OCI-LY3 (cell line): ENCODE measurements around the gene STIM2.

Experiments used
- CTCF ChIP-seq: fragments of 200-600, 300-600 bp; sonication (generic); IDR thresholded peaks from 2 replicates; pipeline ENCODE4 v1.5.1; 2014; ENCODE audit warnings: antibody characterized with exemption, low read length, low read depth
- EZH2phosphoT487 ChIP-seq: fragments of 200-600 bp; shearing (Covaris generic); IDR thresholded peaks from 2 replicates; pipeline ENCODE4 v1.6.1; 2018; ENCODE audit warnings: antibody characterized with exemption, mixed run types, low read depth

- TF ChIP-seq CTCF (no peak), EZH2phosphoT487 (no peak)
These were observed 148.9 kb downstream of the STIM2 start for GRCh38 chr4:27009539-27009938.
